ENCODE measurements around the gene ZNF609.

DNA sequence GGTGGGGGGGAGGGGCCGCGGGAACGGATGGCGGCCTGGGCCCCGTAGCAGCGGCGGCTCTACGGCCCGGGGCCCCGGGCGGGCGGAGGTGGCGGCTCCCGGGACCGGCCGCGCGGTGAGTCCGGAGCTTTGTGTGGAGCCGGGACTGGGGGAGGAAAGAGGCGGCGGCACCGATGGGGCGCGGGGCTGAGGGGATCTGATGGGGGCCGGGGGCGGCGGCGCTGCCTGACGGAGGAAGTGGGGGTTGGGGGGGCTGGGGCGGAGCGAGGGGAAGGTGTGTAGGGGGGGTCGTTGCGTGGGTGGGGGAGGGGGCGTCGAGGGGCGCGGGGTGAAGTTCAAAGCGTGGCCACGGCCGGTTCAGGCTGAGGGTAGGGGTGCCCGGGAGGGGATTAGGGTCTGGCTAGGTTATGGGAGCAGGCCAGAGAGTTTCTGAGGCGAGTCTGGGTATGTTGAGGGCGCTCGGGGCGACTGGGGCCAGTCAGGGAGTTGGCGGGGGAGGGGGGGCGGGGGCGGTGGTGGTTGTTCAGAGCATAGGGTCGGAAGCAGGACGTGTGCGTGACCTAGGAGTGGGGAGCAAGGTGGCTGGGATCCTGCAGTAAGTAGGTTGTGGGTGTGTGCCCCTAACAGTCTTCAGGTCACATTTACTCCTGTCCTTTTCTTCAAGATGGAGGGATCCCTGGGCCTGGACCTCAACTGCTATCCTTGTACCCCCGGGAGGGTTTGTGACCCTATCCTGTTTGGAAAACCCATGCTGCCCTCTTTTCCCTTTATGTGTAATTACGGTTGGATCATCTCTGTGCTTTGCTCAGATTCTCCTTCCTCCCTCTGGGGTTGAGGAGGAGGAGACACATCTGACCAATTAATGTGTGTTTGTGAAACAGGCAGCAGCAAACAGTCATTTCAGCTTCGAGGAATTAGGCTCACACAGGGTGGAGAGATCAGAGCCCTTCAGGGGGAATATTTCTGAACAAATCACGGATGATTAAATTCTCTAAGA, 644 bp downstream of the ZNF609 start:
- TF ChIP-seq, protein P1, sequence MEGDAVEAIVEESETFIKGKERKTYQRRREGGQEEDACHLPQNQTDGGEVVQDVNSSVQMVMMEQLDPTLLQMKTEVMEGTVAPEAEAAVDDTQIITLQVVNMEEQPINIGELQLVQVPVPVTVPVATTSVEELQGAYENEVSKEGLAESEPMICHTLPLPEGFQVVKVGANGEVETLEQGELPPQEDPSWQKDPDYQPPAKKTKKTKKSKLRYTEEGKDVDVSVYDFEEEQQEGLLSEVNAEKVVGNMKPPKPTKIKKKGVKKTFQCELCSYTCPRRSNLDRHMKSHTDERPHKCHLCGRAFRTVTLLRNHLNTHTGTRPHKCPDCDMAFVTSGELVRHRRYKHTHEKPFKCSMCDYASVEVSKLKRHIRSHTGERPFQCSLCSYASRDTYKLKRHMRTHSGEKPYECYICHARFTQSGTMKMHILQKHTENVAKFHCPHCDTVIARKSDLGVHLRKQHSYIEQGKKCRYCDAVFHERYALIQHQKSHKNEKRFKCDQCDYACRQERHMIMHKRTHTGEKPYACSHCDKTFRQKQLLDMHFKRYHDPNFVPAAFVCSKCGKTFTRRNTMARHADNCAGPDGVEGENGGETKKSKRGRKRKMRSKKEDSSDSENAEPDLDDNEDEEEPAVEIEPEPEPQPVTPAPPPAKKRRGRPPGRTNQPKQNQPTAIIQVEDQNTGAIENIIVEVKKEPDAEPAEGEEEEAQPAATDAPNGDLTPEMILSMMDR (conservative IDR thresholded peaks at IDR 0.05; ENCODE audit: low read depth, low read length) = no peak
- no peak for TF ChIP-seq EZH2 (IDR thresholded peaks at IDR 0.05; ENCODE audit: low read length, unreplicated experiment)
- no peak for TF ChIP-seq EZH2phosphoT487 (IDR thresholded peaks at IDR 0.05; ENCODE audit: borderline replicate concordance, low read length)
